Mucosa of rectum (tissue), 2 donors: ENCODE results near the gene TBX20.
"Not testable (repeated sequence)": the region's sequence is repeated elsewhere in the genome, so short reads cannot be mapped to it uniquely, and the experiment has no call there.

Experiments
- H3K27ac ChIP-seq, 2 donors: one replicate each; pipeline ENCODE4 v1.7.0; 2013; ENCODE audit warnings: inconsistent platforms in 2 of 2, low read depth in 2 of 2, low read length in 2 of 2
- H3K27me3 ChIP-seq, 2 donors: one replicate each; pipeline ENCODE4 v1.7.0; 2013; ENCODE audit warnings: low read length in 2 of 2; ENCODE audit not compliant: control insufficient read depth in 2 of 2, insufficient read depth in 2 of 2
- H3K36me3 ChIP-seq, 2 donors: one replicate each; pipeline ENCODE4 v1.7.0; 2013; ENCODE audit warnings: low read length in 2 of 2; ENCODE audit not compliant: control insufficient read depth in 2 of 2, insufficient read depth in 2 of 2
- H3K4me1 ChIP-seq, 2 donors: one replicate each; pipeline ENCODE4 v1.7.0; 2013; ENCODE audit warnings: low read length in 2 of 2, mild to moderate bottlenecking in 1 of 2; ENCODE audit not compliant: control insufficient read depth in 2 of 2, insufficient read depth in 2 of 2
- H3K4me3 ChIP-seq, 2 donors: one replicate each; pipeline ENCODE4 v1.7.0; 2013; ENCODE audit warnings: low read length in 2 of 2
- H3K9ac ChIP-seq, 2 donors: one replicate each; pipeline ENCODE4 v1.7.0; 2013; ENCODE audit warnings: low read length in 2 of 2, low read depth in 1 of 2, mild to moderate bottlenecking in 1 of 2
- H3K9me3 ChIP-seq, 2 donors: one replicate each; pipeline ENCODE4 v1.7.0; 2013; ENCODE audit warnings: low read length in 2 of 2; ENCODE audit not compliant: control insufficient read depth in 2 of 2
- donor health status: healthy.
- donor health status: Normal muscosa, but diverticular disease.

TBX20 gene

GRCh38 chr7:35198370-35199140 lies 55.3 kb downstream of the TBX20 start:
- not testable (repeated sequence) for H3K27ac ChIP-seq, H3K9ac ChIP-seq, H3K27me3 ChIP-seq, H3K9me3 ChIP-seq, H3K36me3 ChIP-seq, H3K4me3 ChIP-seq, H3K4me1 ChIP-seq

GRCh38 chr7:35191571-35191970 lies 62.3 kb downstream of the TBX20 start:
- H3K36me3 ChIP-seq, H3K27me3 ChIP-seq, H3K9me3 ChIP-seq, H3K9ac ChIP-seq, H3K27ac ChIP-seq, H3K4me3 ChIP-seq, H3K4me1 ChIP-seq: not testable (repeated sequence)

- not testable (repeated sequence) for H3K36me3 ChIP-seq, H3K9me3 ChIP-seq, H3K9ac ChIP-seq
Observed at GRCh38 chr7:35190146-35190773, 63.6 kb downstream of the TBX20 start.

GRCh38 chr7:35186751-35187150 lies 67.1 kb downstream of the TBX20 start:
- not testable (repeated sequence) for H3K4me3 ChIP-seq, H3K27ac ChIP-seq, H3K9ac ChIP-seq

More at GRCh38 chr7:35190146-35190773, 63.6 kb downstream of the TBX20 start:
- H3K27me3 ChIP-seq, H3K4me3 ChIP-seq, H3K27ac ChIP-seq, H3K4me1 ChIP-seq: not testable (repeated sequence)

GRCh38 chr7:35185908-35186731 lies 67.8 kb downstream of the TBX20 start:
- Histone ChIP-seq H3K36me3 (no peaks in the 10 kb centered on the region), H3K27ac (no peak overlapping the region), H3K27me3 (peaks cover 0 to 4% of the 10 kb centered on the region in 2 donors), H3K9ac (no peak overlapping the region), H3K9me3 (no peaks in the 10 kb centered on the region), H3K4me3 (no peak overlapping the region), H3K4me1 (no peaks in the 10 kb centered on the region)

More at GRCh38 chr7:35186751-35187150, 67.1 kb downstream of the TBX20 start:
- H3K27me3 ChIP-seq, H3K9me3 ChIP-seq, H3K4me1 ChIP-seq, H3K36me3 ChIP-seq: not testable (repeated sequence)

- not testable (repeated sequence) for H3K9ac ChIP-seq, H3K4me1 ChIP-seq, H3K27ac ChIP-seq, H3K27me3 ChIP-seq, H3K36me3 ChIP-seq, H3K4me3 ChIP-seq, H3K9me3 ChIP-seq
Observed at GRCh38 chr7:35185578-35185907, 68.4 kb downstream of the TBX20 start.

- not testable (repeated sequence) for H3K4me1 ChIP-seq, H3K9me3 ChIP-seq, H3K36me3 ChIP-seq, H3K9ac ChIP-seq, H3K4me3 ChIP-seq, H3K27ac ChIP-seq, H3K27me3 ChIP-seq
Observed at GRCh38 chr7:35184961-35185360, 68.9 kb downstream of the TBX20 start.

- H3K9me3 ChIP-seq, H3K9ac ChIP-seq, H3K27me3 ChIP-seq, H3K36me3 ChIP-seq, H3K4me1 ChIP-seq, H3K27ac ChIP-seq, H3K4me3 ChIP-seq: not testable (repeated sequence)
Observed at GRCh38 chr7:35183873-35184503, 69.9 kb downstream of the TBX20 start.

GRCh38 chr7:35180665-35181064 lies 73.2 kb downstream of the TBX20 start:
- H3K4me1 ChIP-seq, H3K9ac ChIP-seq, H3K4me3 ChIP-seq, H3K27ac ChIP-seq, H3K9me3 ChIP-seq, H3K27me3 ChIP-seq, H3K36me3 ChIP-seq: not testable (repeated sequence)

GRCh38 chr7:35173176-35173575 lies 80.7 kb downstream of the TBX20 start:
- not testable (repeated sequence) for H3K4me1 ChIP-seq

More at GRCh38 chr7:35173176-35173575, 80.7 kb downstream of the TBX20 start:
- not testable (repeated sequence) for H3K27ac ChIP-seq, H3K4me3 ChIP-seq, H3K36me3 ChIP-seq, H3K9ac ChIP-seq, H3K27me3 ChIP-seq, H3K9me3 ChIP-seq
